NCI-H1930 (cell line): ENCODE measurements around the gene TXNL4A.
"Not testable (repeated sequence)": the region's sequence is repeated elsewhere in the genome, so short reads cannot be mapped to it uniquely, and the experiment has no call there.

Experiments used
- DNase-seq, 2 experiments: peaks; one replicate each; lab custom pipeline; 2025; lab: John Stamatoyannopoulos, UW

Gene TXNL4A

DNA sequence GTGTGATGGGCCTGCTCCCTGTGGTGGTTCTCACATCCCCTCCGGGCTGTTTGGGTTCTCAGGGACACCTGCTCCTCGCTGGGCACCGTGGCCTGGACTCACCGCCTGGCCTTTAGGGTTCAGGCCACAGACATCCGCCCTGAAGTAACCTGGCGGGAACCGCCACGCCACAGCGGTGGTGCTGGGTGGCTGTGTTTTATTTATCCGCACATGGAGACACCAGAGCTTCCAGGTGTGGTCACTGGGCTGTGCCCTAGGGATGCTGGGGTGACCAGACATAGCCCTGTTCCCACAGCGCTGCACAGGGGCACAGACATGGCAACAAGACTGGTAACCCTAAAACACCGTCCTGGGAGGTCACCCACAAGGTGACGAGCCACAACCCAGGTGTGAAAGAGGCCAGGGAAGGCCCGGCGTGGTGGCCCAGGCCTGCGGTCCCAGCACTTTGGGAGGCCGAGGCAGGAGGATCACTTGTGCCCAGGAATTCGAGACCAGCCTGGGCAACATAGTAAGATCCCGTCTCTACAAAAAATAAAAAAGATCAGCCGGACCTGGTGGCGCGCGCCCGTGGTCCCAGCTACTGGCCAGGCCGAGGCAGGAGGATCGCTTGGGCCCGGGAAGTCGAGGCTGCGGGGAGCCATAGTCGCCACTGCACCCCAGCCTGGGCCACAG lies 24.6 kb downstream of the TXNL4A start:
- no peak for DNase-seq

DNA sequence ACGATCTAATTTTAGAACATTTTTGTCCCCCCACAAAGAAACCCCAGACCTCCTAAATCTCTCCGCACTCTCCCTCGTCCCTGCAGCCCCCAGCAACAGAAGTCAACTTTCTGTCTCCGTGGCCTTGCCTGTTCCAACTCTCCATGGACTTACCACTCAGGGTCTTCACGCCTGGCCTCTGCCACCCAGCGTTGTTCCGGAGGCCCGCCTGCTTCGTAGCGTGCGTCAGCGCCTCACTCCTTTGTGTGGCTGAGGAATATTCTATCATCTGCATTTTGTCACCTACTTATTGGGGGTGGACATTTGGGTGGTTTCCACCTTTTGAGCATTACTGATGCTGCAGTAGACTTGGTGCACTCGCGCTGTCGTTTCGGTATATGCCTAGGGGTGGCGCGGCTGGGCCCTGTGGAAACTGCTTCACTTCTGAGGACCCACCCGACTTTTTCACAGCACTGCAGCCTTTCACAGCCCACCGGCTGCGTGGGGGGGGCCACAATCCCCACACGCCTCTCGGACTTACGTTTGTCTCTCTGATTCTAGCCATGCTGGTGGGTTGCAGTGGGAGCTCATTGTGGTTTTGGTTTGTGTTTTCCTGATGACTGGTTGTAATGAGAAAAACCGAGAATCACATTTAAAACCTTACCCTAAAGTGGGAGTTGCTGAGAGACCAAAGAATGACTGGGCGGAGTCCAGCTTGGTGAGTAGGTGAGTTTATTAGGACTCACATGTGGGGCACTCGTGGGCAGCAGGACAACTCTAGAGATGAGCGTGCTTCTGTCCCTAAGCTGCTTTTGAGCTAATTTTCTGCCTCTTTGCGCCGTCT lies 25.3 kb downstream of the TXNL4A start:
- DNase-seq, result no peak

DNA sequence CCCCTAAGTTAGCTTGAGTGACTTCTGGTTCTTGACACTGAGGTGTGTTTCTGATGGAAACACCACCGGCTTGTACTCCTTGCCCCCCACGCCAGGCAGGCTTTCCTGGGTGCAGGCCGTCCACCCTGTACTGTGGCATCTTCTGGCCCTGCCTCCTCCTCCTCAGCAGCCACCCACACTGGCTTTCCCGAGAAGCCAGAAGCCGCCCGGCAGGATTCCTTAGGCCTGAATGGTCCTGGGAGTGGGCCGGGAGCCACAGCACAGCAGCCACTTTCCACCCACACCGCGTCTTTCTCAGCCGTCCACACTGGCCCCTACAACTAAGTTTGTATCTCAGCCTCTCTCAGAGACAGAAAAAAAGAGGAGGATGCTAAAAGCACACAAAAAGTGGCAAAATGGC lies 26.1 kb downstream of the TXNL4A start:
- DNase-seq, result no peak

DNA sequence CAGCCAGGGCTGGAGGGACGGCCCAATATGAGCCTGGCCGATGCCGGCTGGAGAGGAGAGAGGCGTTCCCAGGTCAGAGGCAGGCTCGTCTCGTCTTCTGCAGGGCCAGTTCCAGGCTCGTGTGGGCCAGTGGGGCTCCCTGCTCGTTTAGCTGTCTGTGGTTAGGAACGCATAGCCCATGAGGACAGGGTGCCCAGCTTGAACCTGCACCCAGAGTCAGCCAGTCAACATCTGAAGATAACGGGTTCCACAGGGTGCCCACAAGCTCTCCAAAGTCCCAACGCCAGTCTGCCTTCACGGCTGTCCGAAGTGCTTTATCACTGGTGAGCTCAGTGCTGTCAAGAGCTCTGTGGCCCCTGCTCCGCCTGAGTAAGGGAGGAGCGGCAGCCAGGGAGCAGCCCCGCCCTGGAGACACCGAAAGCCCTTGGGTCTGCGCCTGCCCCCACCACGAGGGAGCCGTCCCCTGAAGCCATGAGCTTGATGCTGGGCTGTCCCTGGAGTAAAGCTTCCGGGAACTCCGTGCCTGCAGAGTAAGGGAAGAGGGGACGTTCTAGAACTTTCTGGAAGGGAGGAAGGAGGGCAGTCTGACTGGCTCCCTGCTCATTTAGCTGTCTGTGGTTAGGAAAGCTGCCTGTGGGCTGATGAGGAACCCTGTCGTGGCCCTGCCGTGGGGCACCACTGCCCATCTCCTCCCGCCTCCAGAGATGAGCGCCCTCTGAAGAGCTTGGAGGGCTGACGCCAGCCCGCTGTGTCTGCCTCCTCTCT lies 26.7 kb downstream of the TXNL4A start:
- DNase-seq, result no peak

DNA sequence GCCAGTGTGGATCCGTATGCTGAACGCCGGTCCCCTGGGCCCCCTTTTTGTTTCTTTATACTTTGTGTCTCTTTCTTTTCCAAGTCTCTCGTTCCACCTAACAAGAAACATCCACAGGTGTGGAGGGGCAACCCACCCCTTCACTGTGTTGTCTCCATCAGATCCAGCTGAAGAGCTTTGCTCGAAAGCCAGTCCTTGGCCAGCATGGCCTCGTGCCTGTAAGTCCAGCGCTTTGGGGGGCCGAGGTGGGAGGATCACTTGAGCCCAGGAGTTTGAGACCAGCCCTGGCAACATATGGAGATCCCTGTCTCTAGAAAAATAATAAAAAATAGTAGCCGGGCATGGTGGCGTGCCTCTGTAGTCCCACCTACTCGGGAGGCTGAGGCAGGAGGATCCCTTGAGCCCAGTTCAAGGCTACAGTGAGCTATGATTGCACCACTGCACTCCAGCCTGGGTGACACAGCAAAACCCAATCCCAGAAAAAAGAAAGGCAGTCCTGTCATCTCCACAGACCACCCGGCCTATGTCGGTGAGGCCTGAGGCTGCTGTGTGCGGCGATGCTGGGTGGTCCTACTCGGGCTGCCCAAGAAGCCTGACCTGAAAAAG lies 27.3 kb downstream of the TXNL4A start:
- no peak for DNase-seq

DNA sequence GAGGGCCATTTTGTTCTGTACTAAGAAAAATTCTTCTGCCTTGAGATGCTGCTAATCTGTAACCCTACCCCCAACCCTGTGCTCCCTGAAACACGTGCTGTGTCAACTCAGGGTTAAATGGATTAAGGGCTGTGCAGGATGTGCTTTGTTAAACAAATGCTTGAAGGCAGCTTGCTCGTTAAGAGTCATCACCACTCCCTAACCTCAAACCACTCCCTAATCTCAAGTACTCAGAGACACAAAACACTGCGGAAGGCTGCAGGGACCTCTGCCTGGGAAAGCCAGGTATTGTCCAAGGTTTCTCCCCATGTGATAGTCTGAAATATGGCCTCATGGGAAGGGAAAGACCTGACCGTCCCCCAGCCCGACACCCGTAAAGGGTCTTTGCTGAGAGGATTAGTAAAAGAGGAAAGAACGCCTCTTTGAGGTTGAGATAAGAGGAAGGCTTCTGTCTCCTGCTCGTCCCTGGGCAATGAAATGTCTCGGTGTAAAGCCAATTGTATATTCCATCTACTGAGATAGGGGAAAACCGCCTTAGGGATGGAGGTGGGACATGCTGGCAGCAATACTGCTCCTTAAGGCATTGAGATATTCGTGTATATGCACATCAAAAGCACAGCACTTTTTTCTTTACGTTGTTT lies 28.1 kb downstream of the TXNL4A start:
- not testable (repeated sequence) for DNase-seq

DNA sequence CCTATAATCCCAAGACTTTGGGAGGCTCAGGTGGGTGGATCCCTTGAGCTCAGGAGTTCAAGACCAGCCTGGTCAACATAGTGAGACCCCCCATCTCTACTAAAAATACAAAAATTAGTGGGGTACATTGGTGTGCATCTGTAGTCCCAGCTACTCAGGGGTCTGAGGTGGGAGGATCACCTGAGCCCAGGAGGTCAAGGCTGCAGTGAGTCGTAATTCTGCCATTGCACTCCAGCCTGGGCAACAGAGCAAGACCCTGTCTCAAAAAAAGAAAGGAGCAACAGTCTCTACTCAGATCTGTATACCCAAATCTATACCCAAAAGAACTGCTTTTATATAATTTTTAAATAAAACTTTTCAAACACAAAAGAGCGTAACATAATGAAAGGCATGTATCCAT lies 29.4 kb downstream of the TXNL4A start:
- DNase-seq, result no peak

DNA sequence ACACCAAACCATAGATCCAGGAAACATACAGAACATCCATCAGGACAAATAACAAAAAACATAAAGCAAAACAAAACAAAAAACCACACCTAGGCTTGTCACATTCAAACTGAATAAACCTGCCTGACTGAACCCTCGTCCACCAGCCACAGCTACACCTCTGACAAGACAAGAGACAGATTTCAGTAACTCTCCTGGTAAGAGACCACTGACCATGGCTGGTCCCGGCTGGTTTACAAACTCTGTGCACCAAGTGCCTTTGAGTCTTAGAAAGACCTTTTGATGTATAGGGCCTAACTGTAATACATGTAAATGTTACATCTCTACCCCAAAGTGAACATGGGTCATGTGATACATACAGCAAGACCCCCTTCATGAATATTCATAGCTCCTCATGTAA lies 32.1 kb downstream of the TXNL4A start:
- no peak for DNase-seq

DNA sequence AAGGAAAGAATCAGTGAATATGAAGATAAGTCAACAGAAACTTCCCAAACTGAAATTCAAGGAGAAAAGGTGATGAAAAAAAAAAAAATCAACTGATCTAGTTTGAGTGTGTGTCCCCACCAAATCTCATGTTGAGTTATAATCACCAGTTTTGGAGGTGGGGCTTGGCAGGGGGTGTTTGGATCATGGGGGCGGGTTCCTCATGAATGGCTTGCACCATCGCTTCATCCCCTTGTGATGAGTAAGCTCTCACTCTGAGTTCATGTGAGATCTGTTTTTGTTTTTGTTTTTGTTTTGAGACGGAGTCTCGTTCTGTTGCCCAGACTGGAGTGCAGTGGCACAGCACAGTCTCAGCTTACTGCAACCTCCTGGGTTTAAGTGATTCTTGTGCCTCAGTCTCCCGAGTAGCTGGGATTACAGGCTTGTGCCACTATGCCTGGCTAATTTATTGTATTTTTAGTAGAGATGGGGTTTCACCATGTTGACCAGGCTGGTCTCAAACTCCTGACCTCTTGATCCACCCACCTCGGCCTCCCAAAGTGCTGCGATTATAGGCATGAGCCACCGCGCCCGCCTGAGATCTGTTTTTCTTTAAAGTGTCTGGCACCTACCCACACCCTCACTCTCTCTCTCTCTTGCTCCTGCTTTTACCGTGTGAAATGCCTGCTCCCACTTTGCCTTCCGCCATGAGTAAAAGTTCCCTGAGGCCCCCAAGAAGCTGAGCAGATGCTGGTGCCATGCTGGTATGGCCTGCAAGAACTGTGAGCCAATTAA lies 32.9 kb downstream of the TXNL4A start:
- DNase-seq, result no peak

DNA sequence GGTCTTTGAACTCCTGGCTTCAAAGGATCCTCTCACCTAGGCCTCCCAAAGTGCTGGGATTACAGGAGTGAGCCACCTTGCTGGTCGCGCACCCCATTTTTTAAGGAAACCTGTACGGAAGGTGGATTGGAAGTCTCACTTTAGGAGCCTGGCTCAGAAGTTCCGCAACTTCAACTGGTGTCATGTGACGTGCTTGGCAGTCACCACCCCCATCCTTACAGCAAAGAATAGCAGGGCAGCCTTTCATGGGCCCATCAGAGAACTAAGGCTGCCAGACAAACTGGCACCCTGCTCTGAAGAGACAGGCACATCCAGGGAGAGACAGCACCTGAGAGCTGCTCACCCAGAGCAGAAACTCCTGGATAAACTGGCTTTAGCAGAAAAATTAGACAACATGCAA lies 33.6 kb downstream of the TXNL4A start:
- no peak for DNase-seq

DNA sequence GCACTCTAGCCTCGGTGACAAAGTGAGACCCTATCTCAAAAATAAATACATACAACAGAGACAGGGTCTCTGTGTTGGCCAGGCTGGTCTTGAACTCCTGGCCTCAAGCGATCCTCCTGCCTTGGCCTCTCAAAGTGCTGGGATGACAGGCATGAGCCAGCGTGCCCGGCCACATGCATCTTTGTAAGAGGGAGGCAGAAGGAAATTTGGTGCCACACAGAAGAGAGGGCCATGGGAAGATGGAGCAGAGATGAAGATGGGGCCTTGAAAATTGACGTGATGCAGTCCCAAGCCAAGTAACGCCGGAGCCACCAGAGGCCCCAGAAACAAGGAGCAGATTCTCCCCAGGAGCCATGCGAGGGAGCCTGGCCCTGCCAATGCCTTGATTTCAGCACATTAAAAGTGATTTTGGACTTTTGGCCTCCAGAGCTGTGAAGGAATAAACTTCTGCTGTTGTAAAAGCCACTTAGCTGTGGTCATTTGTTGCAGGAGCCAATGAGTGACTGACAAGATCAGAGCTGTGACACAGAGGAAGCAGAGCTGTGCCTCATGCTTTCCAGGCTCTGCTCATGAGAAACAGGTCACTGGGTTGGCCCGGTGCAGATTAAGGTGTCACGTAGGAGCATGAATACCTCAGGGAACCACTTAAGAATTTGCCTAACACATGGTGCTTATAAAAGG lies 34.3 kb downstream of the TXNL4A start:
- no peak for DNase-seq

DNA sequence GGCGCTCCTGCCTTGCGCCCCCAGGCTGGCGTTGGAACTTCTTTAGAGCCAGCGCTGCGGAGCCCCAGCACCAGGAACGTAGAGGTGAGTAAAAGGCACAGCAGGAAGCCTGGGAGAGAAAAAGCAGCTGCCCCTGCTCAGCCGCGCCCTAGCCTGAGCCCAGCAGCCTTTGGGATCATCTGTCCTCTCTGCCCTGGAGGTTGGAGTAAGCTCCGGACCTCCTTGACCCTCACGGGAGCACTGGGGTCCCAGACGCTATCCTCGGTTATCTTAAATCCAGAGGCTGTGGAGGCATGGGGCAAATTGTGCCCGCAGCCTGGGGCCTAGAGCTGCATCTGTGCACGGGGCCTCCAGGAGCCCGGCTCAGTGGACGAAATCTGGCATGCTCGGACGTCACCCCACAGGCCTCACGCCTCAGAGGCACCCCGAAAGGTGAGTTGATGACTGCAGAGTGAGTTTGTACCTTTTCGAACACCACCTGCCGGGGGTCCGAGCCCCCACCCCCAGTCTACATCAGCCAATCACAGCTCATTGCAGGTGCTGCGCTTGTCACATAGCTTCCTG lies 35.3 kb downstream of the TXNL4A start:
- no peak for DNase-seq

DNA sequence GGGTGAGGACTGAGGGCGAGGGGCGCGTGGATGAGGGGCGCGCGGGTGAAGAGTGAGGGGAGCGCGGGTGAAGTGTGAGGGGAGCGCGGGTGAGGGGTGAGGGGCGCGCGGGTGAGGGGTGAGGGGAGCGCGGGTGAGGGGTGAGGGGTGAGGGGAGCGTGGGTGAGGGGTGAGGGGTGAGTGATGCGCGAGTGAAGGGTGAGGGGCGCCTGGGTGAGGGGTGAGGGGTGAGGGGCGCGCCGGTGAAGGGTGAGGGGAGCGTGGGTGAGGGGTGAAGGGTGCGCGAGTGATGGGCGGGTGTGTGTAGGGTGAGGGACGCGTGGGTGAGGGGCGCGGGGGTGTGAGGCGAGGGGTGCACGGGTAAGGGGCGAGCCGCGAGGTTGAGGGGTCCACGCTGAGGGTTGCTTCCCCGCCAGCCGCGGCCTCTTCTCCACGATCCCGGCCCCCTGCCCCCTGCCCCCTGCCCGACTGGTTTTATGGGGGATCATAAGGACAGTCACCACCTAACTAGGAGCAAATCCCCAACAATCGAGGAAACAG lies 35.8 kb downstream of the TXNL4A start:
- no peak for DNase-seq

DNA sequence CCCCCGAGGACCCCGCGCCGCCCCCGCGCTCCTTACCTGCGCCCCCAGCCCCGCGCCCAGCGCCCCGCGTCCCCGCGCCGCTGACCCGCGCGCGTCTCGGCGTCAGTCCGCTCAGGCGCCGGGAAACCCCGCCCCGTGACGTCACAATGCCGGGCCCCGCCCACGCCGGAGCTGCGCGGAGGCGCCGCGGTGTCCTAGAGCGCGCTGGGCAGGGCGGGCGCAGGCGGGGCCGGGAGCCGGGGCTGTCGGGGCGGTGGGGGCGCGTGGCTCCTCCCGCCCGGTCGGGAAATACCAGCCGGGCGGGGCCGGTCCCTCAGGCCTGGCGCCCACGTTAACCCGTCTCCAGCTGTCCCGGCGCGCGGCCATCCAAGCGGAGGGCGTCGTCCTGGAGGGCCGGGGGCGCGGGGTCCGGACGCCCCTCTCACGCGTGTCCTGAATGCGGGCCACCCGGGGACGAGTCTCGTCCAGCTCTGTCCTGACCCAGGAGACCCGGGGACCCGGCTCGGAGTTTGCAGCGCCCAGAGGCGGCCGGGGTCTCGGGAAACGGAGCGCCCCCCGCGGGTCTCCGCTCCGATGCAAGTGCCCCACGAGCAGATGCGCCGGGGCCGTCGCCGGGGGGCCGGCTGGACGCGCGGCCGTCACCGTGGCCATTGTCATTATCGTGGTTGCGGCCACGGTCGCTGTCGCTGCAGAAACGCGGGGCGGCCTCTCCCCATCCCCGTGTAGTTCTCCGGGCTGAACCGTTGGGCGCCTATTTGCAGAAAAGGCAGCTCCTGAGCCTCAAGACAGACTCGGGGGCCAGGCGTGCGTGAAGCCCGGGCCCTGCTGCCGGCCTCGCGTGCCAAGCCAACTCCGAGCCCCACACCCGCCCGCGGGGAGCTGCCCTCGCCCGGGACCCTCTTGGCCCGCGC lies 36.6 kb downstream of the TXNL4A start, which contains the start of gene SLC66A2:
SLC66A2 (minus strand) TSS at position 109 of the 911 bp plus-strand sequence. CDS start 727 bp downstream, outside the sequence.
- DNase-seq, result peak; percentile 79 to 90

DNA sequence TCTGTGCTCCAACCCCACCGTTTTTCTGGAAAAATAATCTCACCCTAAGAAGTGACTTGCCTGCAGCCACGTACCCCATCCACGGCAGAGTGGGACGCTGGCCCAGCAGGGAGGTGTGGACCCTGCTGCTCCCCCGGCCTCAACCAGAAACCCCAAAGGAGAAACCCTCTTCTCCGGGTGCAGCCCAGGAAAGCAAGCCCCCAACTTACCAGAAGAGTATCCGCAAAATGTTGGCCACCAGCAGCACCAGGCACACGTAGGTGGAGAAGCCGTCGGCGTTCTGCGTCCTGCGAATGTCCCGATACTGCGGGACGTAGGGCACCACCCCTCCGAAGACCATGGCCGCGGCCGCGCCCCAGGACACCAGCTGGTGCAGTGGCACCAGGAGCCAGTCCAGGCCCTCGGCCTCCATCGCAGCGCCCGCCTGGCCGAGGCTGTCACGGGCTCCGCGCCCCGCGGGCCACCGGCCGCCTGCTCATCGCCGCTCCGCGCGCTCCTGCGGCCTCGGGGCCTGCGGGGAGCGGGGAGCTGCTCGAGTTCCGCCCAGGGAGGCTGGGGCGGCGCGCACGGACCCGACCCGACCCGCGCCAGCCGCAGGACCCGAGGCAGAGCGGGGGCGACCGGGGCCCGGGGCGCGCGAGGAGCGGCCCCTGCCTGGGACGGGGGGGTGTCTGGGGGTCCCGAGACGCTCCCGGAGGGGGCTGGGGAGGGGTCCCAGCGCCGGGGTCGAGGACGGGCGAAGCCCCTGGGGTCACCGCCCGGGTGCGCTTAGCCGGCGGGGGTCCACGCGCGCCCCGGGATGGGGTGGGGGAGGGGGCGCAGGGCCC lies 37.6 kb downstream of the TXNL4A start:
- DNase-seq, result no peak

DNA sequence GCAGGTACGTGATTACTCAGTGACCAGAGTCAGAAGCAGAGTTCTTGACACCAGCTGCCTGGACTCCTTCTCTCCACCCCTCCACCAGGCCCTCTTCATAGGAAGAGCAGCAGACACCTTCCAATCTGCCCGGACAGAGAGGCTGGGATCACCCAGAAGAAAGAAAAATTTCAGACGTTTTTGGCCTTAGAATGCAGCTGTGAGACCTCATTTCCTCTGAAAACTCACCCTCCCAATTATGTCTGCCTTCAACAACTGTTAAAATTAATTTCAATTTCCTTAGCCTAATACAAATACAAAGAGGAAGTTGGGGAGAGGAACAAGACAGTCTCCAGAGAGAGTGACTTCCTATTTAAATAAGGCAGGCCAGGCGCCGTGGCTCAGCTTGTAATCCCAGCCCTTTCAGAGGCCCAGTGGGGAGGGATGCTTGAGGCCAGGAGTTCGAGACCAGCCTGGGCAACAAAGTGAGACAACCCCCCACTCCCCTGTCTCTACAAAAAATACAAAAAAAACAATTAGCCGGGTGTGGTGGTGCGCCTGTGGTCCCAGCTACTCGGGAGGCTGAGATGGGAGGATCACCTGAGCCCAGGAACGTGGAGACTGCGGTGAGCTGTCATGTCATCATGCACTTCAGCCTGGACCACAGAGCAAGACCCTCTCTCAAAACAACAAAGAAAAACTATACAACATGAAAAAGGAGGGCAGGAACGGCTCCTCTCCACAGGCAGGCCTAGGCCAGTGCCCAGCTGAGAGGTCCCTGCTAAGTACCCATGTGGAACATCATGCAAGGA lies 38.5 kb downstream of the TXNL4A start:
- no peak for DNase-seq
